ENCODE results near the gene BPIFB6.

GRCh38 chr20:33013701-33014326, 17.6 kb upstream of the BPIFB6 start:
- TF ChIP-seq POLR2AphosphoS5 (IDR thresholded peaks at IDR 0.05) (no peak), CTCF (IDR thresholded peaks at IDR 0.05) (no peak)
